ENCODE data around the gene MYO1G.

Gene MYO1G

DNA sequence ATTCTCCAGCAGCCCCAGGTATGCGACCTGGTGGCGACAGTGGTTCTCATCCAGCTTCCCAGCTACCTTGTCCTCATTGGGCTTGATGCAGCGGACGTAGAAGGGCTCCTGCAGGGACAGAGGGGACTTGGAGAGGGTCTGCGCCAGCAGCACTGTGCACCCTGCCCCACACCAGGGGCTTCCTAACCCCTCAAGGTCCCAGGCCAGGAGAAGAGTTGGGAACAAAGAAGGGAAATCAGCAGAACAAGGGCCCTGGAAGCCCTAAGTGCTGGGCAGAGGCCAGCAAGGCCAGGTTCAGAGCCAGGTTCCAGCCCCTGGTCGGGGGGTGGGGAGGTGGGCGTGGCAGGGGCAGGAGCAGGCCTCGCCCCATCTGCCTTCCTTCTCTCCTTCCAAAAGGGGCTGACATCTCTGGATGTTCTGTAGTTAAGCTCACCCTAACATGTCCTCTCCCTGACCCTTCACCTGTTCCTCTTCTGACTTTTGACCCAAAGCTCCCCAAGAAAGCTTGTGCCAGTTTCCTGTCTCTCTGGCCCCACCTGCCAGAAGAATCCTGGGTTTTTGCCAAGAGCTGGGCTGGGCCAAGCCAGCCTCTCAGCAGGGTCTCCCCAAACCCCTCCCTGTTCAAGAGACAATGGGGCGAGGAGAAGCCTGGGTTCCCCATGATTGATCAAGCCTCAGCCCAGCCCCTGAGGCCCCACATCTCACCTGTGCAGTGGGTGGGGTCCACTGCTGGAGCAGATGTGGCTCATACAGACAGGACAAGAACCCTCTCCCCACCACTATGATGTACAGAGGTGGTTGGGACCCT is 11.9 kb downstream of the MYO1G start:
- no peak for TF ChIP-seq RAD21 (IDR thresholded peaks at IDR 0.05; ENCODE audit: low read depth)
- TF ChIP-seq, protein P1, sequence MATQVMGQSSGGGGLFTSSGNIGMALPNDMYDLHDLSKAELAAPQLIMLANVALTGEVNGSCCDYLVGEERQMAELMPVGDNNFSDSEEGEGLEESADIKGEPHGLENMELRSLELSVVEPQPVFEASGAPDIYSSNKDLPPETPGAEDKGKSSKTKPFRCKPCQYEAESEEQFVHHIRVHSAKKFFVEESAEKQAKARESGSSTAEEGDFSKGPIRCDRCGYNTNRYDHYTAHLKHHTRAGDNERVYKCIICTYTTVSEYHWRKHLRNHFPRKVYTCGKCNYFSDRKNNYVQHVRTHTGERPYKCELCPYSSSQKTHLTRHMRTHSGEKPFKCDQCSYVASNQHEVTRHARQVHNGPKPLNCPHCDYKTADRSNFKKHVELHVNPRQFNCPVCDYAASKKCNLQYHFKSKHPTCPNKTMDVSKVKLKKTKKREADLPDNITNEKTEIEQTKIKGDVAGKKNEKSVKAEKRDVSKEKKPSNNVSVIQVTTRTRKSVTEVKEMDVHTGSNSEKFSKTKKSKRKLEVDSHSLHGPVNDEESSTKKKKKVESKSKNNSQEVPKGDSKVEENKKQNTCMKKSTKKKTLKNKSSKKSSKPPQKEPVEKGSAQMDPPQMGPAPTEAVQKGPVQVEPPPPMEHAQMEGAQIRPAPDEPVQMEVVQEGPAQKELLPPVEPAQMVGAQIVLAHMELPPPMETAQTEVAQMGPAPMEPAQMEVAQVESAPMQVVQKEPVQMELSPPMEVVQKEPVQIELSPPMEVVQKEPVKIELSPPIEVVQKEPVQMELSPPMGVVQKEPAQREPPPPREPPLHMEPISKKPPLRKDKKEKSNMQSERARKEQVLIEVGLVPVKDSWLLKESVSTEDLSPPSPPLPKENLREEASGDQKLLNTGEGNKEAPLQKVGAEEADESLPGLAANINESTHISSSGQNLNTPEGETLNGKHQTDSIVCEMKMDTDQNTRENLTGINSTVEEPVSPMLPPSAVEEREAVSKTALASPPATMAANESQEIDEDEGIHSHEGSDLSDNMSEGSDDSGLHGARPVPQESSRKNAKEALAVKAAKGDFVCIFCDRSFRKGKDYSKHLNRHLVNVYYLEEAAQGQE (IDR thresholded peaks at IDR 0.05; ENCODE audit: low read depth): no peak
- TF ChIP-seq EGR1 (IDR thresholded peaks at IDR 0.05): no peak
- no peak for TF ChIP-seq TAF1 (IDR thresholded peaks at IDR 0.05; ENCODE audit: low read depth)
- no peak for TF ChIP-seq CEBPB (IDR thresholded peaks at IDR 0.05)
- TF ChIP-seq ZBTB7A (IDR thresholded peaks at IDR 0.05; ENCODE audit: low read depth): 0 out of 2 replicates have a peak, but pooled peaks have one; percentile 14
- peak; percentile 65 for TF ChIP-seq EP300 (IDR thresholded peaks at IDR 0.05; ENCODE audit: borderline replicate concordance)
- TF ChIP-seq NFIC (IDR thresholded peaks at IDR 0.05): peak; percentile 86
- no peak for TF ChIP-seq YY1 (IDR thresholded peaks at IDR 0.05; ENCODE audit: low read depth)
- no peak for TF ChIP-seq FOXM1 (IDR thresholded peaks at IDR 0.05; ENCODE audit: borderline replicate concordance, low read depth)
- TF ChIP-seq, protein P2, sequence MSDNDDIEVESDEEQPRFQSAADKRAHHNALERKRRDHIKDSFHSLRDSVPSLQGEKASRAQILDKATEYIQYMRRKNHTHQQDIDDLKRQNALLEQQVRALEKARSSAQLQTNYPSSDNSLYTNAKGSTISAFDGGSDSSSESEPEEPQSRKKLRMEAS (IDR thresholded peaks at IDR 0.05): no peak
- no peak; the same call in 1 of the 2 replicates for TF ChIP-seq TEAD4 (IDR thresholded peaks at IDR 0.05)
- TF ChIP-seq, protein P3, sequence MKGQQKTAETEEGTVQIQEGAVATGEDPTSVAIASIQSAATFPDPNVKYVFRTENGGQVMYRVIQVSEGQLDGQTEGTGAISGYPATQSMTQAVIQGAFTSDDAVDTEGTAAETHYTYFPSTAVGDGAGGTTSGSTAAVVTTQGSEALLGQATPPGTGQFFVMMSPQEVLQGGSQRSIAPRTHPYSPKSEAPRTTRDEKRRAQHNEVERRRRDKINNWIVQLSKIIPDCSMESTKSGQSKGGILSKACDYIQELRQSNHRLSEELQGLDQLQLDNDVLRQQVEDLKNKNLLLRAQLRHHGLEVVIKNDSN (IDR thresholded peaks at IDR 0.05): no peak
- no peak for TF ChIP-seq CREB1 (IDR thresholded peaks at IDR 0.05; ENCODE audit: low read depth)
- TF ChIP-seq TCF12 (IDR thresholded peaks at IDR 0.05; ENCODE audit: low read depth): peak; percentile 68

DNA sequence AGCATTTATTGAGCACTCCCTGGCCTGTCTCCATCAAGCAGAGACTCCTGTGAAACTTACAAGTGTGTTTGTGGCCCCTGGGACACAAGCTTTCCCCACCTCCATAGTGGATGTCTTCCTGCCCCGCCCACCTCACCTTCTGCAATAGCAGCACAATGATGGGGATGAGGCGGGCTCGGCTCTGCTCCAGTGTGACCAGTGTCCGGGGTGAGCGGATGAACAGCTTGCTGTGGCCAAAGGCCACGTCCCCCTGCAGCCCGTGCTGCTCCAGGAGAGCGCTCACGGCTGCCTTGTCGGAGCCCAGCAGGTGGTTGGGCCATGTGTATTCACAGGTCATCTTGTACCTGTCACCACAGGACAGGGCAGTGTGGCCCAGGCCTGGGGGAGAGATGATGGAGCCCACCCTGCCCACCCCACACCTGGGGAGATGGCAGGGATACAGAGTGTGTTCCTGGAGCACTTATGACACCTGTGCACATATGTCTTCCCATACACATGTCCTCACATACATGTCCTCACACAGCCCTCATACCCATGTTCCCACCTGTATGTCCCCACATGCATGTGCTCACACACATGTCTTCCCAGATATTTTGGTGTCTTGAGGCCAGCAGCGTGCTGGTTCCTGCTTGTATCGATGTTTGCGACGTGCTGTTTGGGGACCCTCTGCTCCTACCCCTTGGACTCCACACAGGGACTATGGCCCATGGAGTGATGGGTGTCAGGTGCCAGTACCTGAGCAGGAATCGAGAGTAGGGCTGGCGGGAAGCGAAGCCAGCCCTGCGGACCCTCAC is 12.7 kb downstream of the MYO1G start:
- TF ChIP-seq TEAD4 (IDR thresholded peaks at IDR 0.05) (no peak), NFIC (IDR thresholded peaks at IDR 0.05) (no peak), EGR1 (IDR thresholded peaks at IDR 0.05) (no peak), TAF1 (IDR thresholded peaks at IDR 0.05; ENCODE audit: low read depth) (no peak), YY1 (IDR thresholded peaks at IDR 0.05; ENCODE audit: low read depth) (no peak)

DNA sequence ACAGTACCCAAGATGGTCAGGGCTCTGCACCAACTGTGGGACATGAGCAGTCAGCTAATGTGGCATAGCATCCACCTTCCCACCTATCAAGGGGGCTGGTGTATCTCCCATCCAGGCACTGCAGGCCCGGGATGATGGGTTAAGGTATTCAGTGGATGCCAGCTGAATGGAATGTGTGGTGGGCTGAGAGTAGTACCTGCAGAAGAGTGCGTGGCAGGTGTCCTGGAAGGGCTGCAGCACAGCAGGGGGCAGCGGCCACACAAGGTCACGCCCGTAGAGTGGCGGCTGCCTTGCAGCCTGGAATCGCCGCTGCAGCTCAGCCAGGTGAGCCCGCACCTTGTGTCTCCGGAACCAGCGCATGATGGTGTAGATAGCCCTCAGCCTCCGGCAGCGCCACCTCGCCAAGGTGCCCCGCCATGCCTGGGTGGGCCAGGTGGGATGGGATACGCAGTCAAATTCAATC is 13.3 kb downstream of the MYO1G start:
- TF ChIP-seq CEBPB (IDR thresholded peaks at IDR 0.05): no peak
- TF ChIP-seq TAF1 (IDR thresholded peaks at IDR 0.05; ENCODE audit: low read depth): no peak
- no peak for TF ChIP-seq EGR1 (IDR thresholded peaks at IDR 0.05)
- TF ChIP-seq, protein P3 (IDR thresholded peaks at IDR 0.05): no peak
- no peak for TF ChIP-seq TEAD4 (IDR thresholded peaks at IDR 0.05)
- no peak for TF ChIP-seq CREB1 (IDR thresholded peaks at IDR 0.05; ENCODE audit: low read depth)
- TF ChIP-seq, protein P2 (IDR thresholded peaks at IDR 0.05): no peak
- no peak for TF ChIP-seq ZBTB7A (IDR thresholded peaks at IDR 0.05; ENCODE audit: low read depth)
- TF ChIP-seq TCF12 (IDR thresholded peaks at IDR 0.05; ENCODE audit: low read depth): no peak
- TF ChIP-seq, protein P1 (IDR thresholded peaks at IDR 0.05; ENCODE audit: low read depth): no peak
- no peak for TF ChIP-seq NFIC (IDR thresholded peaks at IDR 0.05)
- no peak for TF ChIP-seq FOXM1 (IDR thresholded peaks at IDR 0.05; ENCODE audit: borderline replicate concordance, low read depth)
- no peak for TF ChIP-seq EP300 (IDR thresholded peaks at IDR 0.05; ENCODE audit: borderline replicate concordance)
- TF ChIP-seq RAD21 (IDR thresholded peaks at IDR 0.05; ENCODE audit: low read depth): no peak
- TF ChIP-seq YY1 (IDR thresholded peaks at IDR 0.05; ENCODE audit: low read depth): no peak

DNA sequence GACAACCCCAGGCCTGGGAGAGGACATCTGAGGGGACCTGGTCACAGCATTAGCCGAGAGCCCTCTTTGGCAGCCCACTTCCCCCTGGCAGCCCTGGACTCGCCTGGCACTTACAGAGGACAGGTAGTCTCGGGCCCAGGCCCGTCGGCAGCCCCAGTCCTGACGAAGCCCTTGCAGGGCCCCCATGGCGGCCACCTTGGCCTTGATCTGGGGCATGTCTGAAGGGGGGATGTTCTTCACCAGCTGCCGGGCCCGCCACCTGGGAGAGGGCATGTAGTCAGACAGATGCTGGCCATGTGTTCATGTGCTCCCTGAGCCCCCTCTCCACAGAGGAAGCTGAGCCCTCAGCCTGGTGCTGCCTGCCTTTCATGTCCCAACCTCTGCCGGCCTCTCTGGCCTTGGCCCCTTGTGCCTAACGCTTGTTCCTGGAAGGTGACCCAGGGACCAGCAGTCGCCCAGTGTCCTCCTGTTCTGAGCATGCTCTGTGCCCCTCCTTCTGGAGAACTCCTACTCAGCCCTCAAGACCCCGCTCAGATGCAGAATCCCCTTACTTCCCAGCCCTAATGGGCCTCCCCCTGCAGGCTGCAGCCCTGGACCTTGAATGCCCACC is 13.9 kb downstream of the MYO1G start:
- TF ChIP-seq EP300 (IDR thresholded peaks at IDR 0.05; ENCODE audit: borderline replicate concordance): no peak
- TF ChIP-seq, protein P1 (IDR thresholded peaks at IDR 0.05; ENCODE audit: low read depth): no peak
- TF ChIP-seq, protein P2 (IDR thresholded peaks at IDR 0.05): no peak
- no peak for TF ChIP-seq RAD21 (IDR thresholded peaks at IDR 0.05; ENCODE audit: low read depth)
- no peak for TF ChIP-seq TAF1 (IDR thresholded peaks at IDR 0.05; ENCODE audit: low read depth)
- TF ChIP-seq CREB1 (IDR thresholded peaks at IDR 0.05; ENCODE audit: low read depth): no peak
- TF ChIP-seq TEAD4 (IDR thresholded peaks at IDR 0.05): no peak
- TF ChIP-seq ZBTB7A (IDR thresholded peaks at IDR 0.05; ENCODE audit: low read depth): no peak
